ENCODE data around the gene SRP14. TPM values are rescaled to one million over a fixed set of nuclear protein-coding genes. Genes with fewer than 3 reads are reported as not detected.

SRP14 gene
- polyA plus RNA-seq, 2 of the 4 experiments (the other 2 are of a cell fraction) = 306 to 374 TPM

GRCh38 chr15:40070166-40070557 lies 31.2 kb upstream of the SRP14 start:
- Histone ChIP-seq H3K4me3 (no peak overlapping the region), H3K9me3 (no peaks in the 10 kb centered on the region), H3K27ac (peak overlapping the region; percentile 84 to 86), H3K4me1 (peaks cover 43% of the 10 kb centered on the region), H3K4me2 (peak overlapping the region; percentile 72)
- no peak for FAIRE-seq
- peak; percentile 20 to 28; a peak in 3 of 6 replicates for ATAC-seq
- TF ChIP-seq KDM5A (IDR thresholded peaks at IDR 0.05) (no peak), CBX2 (IDR thresholded peaks at IDR 0.05; ENCODE audit: borderline replicate concordance, low read depth) (no peak), HOXB5 (CRISPR knock-in tag; IDR thresholded peaks at IDR 0.05) (no peak), HMGXB4 (CRISPR knock-in tag; IDR thresholded peaks at IDR 0.05; ENCODE audit: borderline replicate concordance) (no peak), NPAS2 (CRISPR knock-in tag; IDR thresholded peaks at IDR 0.05; ENCODE audit: borderline replicate concordance) (no peak), HOXB13 (CRISPR knock-in tag; IDR thresholded peaks at IDR 0.05; ENCODE audit: low read depth) (no peak), PHF8 (IDR thresholded peaks at IDR 0.05; ENCODE audit: borderline replicate concordance, low read depth) (no peak), RCOR1 (IDR thresholded peaks at IDR 0.05; ENCODE audit: low read depth, low read length) (no peak), KDM1A (IDR thresholded peaks at IDR 0.05; ENCODE audit: low read depth) (no peak)
- DNase-seq (ENCODE audit: low read depth in 1 of 2, low spot score in 1 of 2) = no peak
- ChIA-PET POLR2A (no interaction called here), CTCF (interaction anchor here (0.8 to 2.8 kb wide), 5 partner anchors 14 to 137 kb away, joined by 3 to 20 read pairs (median 3); no protein-coding TSS in a partner anchor)
- 67% methylated on average over 4 of the region's 5 CpGs for WGBS (ENCODE audit: missing lambda C conversion rate)

GRCh38 chr15:40069178-40070165 lies 30.5 kb upstream of the SRP14 start:
- ChIA-PET POLR2A (no interaction called here), CTCF (interaction anchor here (1.0 to 2.8 kb wide), 4 partner anchors 14 to 40 kb away, joined by 3 to 20 read pairs (median 4); no protein-coding TSS in a partner anchor)
- peak overlapping the region; percentile 84 to 86 for H3K27ac ChIP-seq
- TF ChIP-seq SREBF2 (IDR thresholded peaks at IDR 0.05) (no peak), EP300 (IDR thresholded peaks at IDR 0.05) (peak; percentile 30 to 32; a peak in 2 of 5 replicates), MAX (IDR thresholded peaks at IDR 0.05) (peak; percentile 69), TP53 (CRISPR knock-in tag; IDR thresholded peaks at IDR 0.05) (no peak), CHD2 (IDR thresholded peaks at IDR 0.05; ENCODE audit: low read length, partially characterized antibody) (peak; percentile 85), FOSB (CRISPR knock-in tag; IDR thresholded peaks at IDR 0.05) (no peak), REST (IDR thresholded peaks at IDR 0.05) (peak; percentile 81), GATA3 (IDR thresholded peaks at IDR 0.05; ENCODE audit: borderline replicate concordance) (peak; percentile 63), ATOH8 (CRISPR knock-in tag; IDR thresholded peaks at IDR 0.05; ENCODE audit: low read depth) (peak; percentile 65; the same call in 1 of the 2 replicates), HOXA7 (CRISPR knock-in tag; IDR thresholded peaks at IDR 0.05) (no peak)
- H3K4me2 ChIP-seq = peak overlapping the region; percentile 72
- FAIRE-seq (no peak), DNase-seq (ENCODE audit: low read depth in 1 of 2, low spot score in 1 of 2) (peak; percentile 76 to 84), ATAC-seq (peak; percentile 82 to 83)
- no peak overlapping the region for H3K4me3 ChIP-seq
- H3K9me3 ChIP-seq = no peaks in the 10 kb centered on the region
- WGBS (ENCODE audit: missing lambda C conversion rate) = 63% methylated on average over 13 of the region's 32 CpGs
- peaks cover 48% of the 10 kb centered on the region for H3K4me1 ChIP-seq

Data from A549 (cell line).